AG10803 (cell line): ENCODE results near the gene PNPLA1.

Source experiments
- DNase-seq: peaks from one replicate; pipeline ENCODE4 v3.0.0; 2010; ENCODE audit warnings: low read depth
- H3K4me3 ChIP-seq: 2 replicates; pipeline ENCODE4 v1.5.1; 2011; ENCODE audit warnings: mild to moderate bottlenecking, low read length, control low read depth
- TF ChIP-seq, protein P1 (sequence below): conservative IDR thresholded peaks from 2 replicates; pipeline ENCODE4 v1.5.1; 2011; ENCODE audit warnings: mild to moderate bottlenecking, low read length, control low read depth, inconsistent platforms

The PNPLA1 gene, protein sequence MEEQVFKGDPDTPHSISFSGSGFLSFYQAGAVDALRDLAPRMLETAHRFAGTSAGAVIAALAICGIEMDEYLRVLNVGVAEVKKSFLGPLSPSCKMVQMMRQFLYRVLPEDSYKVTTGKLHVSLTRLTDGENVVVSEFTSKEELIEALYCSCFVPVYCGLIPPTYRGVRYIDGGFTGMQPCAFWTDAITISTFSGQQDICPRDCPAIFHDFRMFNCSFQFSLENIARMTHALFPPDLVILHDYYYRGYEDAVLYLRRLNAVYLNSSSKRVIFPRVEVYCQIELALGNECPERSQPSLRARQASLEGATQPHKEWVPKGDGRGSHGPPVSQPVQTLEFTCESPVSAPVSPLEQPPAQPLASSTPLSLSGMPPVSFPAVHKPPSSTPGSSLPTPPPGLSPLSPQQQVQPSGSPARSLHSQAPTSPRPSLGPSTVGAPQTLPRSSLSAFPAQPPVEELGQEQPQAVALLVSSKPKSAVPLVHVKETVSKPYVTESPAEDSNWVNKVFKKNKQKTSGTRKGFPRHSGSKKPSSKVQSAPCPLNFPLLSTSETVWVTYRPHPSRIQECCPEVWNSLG

DNA sequence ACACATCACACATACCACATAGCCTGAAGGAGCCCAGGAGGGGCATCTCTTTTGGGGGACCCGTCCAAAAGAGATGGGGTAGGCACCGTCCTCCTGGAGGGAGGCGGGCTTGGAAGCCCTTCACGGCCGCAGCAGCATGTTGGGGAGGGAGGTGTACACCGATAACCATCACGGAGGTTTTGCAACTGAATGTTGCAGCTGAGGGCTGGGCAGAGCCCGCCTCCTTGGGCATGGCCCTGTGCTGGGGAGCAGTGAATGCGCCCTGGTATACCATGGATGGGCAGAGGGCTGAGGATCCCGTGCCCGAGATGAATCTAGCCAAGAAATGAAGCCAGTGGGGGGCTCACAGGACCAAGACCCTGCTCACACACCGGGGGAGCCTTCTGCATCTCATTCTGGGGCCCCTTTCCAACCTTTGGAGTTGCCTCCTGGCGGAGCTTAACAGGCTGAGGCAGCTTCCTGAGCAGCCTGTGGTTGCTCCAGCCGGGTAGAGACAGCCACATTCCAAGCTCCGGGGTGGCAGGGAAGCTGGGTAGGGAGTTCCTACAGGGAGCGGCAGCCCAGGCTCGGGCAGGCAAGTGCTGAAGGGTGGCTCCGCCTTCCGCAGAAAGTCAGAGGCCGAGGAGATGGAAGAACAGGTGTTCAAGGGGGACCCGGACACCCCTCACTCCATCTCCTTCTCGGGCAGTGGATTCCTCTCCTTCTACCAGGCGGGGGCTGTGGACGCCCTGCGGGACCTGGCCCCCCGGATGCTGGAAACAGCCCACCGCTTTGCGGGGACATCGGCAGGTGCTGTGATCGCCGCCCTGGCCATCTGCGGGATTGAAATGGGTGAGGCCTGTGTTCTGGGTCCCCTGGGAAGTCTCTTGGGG is at the start of gene PNPLA1:
TSS of gene PNPLA1 (plus strand) at position 227 of the 872 bp plus-strand sequence. CDS start at position 627, 400 bp downstream.
- DNase-seq, result no peak
- H3K4me3 ChIP-seq, result no peak within 1 kb of the TSS
- TF ChIP-seq, protein P1, sequence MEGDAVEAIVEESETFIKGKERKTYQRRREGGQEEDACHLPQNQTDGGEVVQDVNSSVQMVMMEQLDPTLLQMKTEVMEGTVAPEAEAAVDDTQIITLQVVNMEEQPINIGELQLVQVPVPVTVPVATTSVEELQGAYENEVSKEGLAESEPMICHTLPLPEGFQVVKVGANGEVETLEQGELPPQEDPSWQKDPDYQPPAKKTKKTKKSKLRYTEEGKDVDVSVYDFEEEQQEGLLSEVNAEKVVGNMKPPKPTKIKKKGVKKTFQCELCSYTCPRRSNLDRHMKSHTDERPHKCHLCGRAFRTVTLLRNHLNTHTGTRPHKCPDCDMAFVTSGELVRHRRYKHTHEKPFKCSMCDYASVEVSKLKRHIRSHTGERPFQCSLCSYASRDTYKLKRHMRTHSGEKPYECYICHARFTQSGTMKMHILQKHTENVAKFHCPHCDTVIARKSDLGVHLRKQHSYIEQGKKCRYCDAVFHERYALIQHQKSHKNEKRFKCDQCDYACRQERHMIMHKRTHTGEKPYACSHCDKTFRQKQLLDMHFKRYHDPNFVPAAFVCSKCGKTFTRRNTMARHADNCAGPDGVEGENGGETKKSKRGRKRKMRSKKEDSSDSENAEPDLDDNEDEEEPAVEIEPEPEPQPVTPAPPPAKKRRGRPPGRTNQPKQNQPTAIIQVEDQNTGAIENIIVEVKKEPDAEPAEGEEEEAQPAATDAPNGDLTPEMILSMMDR, result no peak

DNA sequence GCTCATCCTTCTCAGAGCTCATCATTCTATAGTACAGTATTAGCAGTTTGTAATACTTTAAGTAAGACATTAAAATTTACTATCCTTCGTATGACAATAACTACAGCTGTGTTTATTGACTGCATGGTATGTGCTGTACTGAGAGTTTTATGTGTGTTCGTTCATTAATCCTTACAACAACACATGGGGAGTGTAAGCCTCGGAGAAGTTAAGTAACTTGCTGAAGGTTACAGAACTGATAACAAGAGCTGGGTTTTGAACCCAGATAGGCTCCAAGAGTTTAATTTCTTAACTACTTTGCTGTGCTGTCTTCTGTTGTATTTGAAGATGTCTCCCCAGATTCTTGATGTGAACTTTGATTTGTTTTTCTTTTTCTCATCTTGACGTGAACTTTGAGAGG is 49.6 kb upstream of the PNPLA1 start:
- TF ChIP-seq, protein P1, result no peak
- no peak overlapping the region for H3K4me3 ChIP-seq
- no peak for DNase-seq

DNA sequence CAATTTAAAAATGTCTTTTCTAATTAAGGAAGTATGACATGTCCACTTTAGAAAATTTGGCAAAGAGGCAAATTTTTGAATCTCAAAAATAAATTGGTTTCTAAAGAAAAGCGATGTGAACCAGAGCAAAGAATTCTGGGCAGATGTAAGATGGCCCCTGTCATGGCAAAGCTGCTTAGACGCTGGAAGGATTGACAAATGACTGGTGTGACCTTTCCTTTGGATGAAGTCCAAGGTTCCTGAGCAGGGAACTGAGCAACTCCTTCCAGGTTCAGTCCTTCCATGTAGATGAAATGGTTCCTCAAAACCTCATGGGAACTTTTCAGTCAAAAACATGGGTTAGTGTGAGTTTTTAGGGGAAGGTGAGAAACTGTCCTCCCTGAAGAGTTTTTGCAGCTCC is 48.2 kb upstream of the PNPLA1 start:
- TF ChIP-seq, protein P1, result no peak
- no peak for DNase-seq
- H3K4me3 ChIP-seq, result no peak overlapping the region

DNA sequence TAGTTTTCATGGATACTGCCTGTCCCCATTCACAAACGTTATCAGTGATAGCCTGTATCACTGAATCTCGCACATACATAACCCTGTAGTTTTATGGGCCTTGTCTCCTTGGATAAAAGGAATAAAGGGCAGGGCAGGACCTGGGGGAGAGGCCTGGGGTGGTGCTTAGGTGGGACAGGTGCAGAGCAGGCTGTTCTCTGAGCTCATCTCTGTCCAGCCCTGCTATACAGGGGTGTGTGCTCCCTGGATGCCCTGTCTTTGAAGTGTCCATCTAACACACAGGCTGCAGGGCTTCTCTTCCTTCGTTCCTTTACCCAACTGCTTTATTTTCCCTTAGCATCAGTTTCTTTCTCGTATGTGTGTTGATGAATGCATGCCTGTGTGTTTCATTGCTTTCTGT is 46.9 kb upstream of the PNPLA1 start:
- DNase-seq, result no peak
- TF ChIP-seq, protein P1, result no peak
- no peak overlapping the region for H3K4me3 ChIP-seq

DNA sequence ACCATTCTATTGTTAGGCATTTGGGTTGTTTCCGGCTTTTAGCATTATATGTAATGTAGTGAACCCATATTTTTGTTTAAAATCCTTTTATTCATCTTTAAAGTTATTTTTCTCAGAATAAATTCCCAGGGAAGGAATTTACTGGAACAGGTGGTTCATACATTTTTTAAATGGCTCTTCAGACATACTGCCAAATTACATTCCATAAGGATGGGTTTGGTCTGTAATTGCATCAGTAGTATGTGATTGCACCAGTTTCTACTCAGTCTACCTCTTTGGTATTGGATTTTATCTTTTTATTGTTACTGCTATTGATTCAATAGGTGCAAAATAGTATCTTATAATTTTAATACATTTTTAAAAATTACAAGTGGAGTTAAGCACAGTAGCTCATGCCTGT is 46.2 kb upstream of the PNPLA1 start:
- TF ChIP-seq, protein P1, result no peak
- no peak overlapping the region for H3K4me3 ChIP-seq
- DNase-seq, result peak; percentile 70

DNA sequence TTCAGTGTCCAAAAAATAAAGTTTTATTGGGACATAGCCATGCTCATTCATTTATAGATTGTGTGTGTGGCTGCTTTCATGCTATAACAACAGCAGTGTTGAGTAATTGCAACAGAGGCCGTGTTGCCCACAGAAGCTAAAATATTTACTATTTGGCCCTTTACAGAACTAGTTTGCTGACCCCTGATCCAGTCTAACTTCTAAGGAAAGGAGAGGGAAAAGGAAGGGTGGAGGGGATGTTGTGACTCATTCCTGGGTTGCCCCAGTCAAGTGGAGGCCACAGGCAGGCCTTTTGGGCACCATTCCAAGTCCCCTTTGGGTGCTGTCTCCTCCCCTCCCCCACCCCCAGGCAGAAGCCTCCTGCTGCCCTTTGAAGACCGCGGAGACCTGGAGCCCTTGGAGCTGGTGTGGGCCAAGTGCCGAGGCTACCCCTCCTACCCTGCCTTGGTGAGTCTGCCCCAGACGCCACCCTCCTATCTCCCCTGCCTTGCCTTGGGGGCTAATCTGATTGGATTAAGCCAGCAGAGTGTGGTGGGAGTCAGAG is 44.9 kb upstream of the PNPLA1 start:
- no peak for DNase-seq
- TF ChIP-seq, protein P1, result no peak
- H3K4me3 ChIP-seq, result no peak overlapping the region
